ENCODE results near the gene RHBDL3. TPM values are rescaled to one million over a fixed set of nuclear protein-coding genes. Genes with fewer than 3 reads are reported as not detected.
A peak's percentile ranks its signal among the peaks of the same experiment; 100 is the strongest.

The RHBDL3 gene
- total RNA-seq, 5 donors from 2014 or later (not counting 1 experiment from before 2014, with no cell fraction given), result 0.07 TPM; not detected in 4

DNA sequence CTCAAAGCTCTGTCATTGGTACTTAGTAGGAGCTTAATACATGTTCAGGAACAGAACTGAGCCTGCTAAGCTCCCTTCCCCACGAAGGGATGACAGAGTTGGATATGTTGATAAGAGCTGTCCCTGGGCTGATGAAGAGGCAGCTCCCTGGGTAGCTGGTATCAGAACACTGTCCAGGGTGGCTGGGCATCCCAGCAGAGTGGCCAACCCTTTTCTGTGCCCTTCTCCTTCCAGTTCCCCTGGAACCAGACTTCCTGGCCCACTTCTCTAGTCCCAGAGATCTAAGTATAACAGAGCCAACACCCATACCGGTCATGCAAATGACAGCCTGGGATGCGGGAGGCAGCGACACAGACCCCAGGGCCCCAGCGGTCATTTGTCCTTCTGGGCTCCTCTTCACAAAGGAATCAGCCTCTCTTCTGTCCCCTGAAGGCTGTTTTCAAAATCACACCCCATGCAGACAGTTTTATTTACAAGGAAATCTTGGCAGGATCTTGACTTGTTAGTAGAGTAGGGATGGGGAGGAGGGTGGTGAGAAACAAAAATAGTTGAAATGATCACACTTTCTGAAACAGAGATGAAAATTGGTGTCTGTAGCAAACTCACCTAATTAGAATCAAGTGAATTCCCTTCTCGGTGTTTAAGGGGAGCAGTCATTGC is 1.4 kb upstream of the RHBDL3 start:
- Histone ChIP-seq H3K27me3 (replicated peaks in 1 of 2; ENCODE audit: control insufficient read depth in 2 of 2, extremely low read depth in 1 of 2, insufficient read depth in 2 of 2, low read length in 1 of 2) (peaks cover 24 to 60% of the 10 kb centered on the region in 2 experiments), H3K4me3 (ENCODE audit: control insufficient read depth in 1 of 2, extremely low read depth in 1 of 2, low read length in 1 of 2) (no peak overlapping the region), H3K36me3 (ENCODE audit: control insufficient read depth in 2 of 2, extremely low read depth in 1 of 2, insufficient read depth in 1 of 2, low read length in 1 of 2) (no peaks in the 10 kb centered on the region), H3K9me3 (no peaks in the 10 kb centered on the region), H3K27ac (ENCODE audit: low read length) (no peak overlapping the region), H3K4me1 (ENCODE audit: control insufficient read depth in 1 of 2, extremely low read depth in 1 of 2, insufficient read depth in 2 of 2, low read length in 2 of 2) (peaks cover 0 to 23% of the 10 kb centered on the region in 2 experiments)
- Mint-ChIP-seq H3K4me3 (peak overlapping the region; percentile 70 to 80 (median 78)), H3K27ac (no peak overlapping the region), H3K36me3 (no peaks in the 10 kb centered on the region), H3K9me3 (no peaks in the 10 kb centered on the region), H3K4me1 (peaks cover 19 to 23% (median 21%) of the 10 kb centered on the region in 3 donors), H3K27me3 (peaks cover 33 to 51% of the 10 kb centered on the region in 2 donors)
- 78% methylated on average over 6 of the region's 6 CpGs for WGBS (ENCODE audit: insufficient coverage)
- no peak for ATAC-seq (replicated peaks in 1 of 4)
- ChIA-PET POLR2A (interaction anchor here in 1 of 2 donors (0.5 kb wide), 1 partner anchor 137 kb away, joined by 10 read pairs; no protein-coding TSS in a partner anchor), CTCF (no interaction called here)
- no peak for DNase-seq

DNA sequence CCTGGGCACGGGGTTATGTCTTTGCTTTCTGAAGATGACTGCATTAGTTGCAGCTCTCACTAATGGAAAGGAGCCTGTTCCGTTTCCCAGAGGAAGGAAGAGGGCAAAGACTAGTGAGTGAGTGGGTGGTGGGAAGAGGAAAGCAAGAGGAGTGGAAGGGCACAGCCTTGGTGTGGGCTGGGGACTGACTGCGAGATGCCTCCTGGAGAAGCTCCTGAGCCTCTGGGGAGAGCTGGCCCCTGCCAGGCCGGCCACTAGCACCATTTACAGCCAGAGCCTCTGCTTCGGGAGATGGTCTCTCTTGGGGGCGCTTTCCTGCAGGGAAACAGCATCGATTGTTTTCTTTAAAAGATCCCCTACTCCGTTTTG is 825 bp upstream of the RHBDL3 start:
- Mint-ChIP-seq H3K27ac (no peak overlapping the region), H3K4me3 (peak overlapping the region; percentile 78 to 80 (median 78)), H3K4me1 (peaks cover 19 to 23% (median 21%) of the 10 kb centered on the region in 3 donors), H3K9me3 (no peaks in the 10 kb centered on the region), H3K36me3 (no peaks in the 10 kb centered on the region), H3K27me3 (peaks cover 37 to 50% of the 10 kb centered on the region in 2 donors)
- ATAC-seq (replicated peaks in 1 of 4) (no peak), DNase-seq (no peak)
- H3K4me3 ChIP-seq (ENCODE audit: control insufficient read depth in 1 of 2, extremely low read depth in 1 of 2, low read length in 1 of 2), result no peak overlapping the region
- H3K36me3 ChIP-seq (ENCODE audit: control insufficient read depth in 2 of 2, extremely low read depth in 1 of 2, insufficient read depth in 1 of 2, low read length in 1 of 2), result no peaks in the 10 kb centered on the region
- no peak overlapping the region for H3K27ac ChIP-seq (ENCODE audit: low read length)
- CTCF ChIA-PET, result no interaction called here
- POLR2A ChIA-PET, result no interaction called here
- H3K4me1 ChIP-seq (ENCODE audit: control insufficient read depth in 1 of 2, extremely low read depth in 1 of 2, insufficient read depth in 2 of 2, low read length in 2 of 2), result peaks cover 0 to 23% of the 10 kb centered on the region in 2 experiments
- H3K27me3 ChIP-seq (replicated peaks in 1 of 2; ENCODE audit: control insufficient read depth in 2 of 2, extremely low read depth in 1 of 2, insufficient read depth in 2 of 2, low read length in 1 of 2), result peaks cover 24 to 64% of the 10 kb centered on the region in 2 experiments
- no peaks in the 10 kb centered on the region for H3K9me3 ChIP-seq
- 56% methylated on average over 5 of the region's 8 CpGs for WGBS (ENCODE audit: insufficient coverage)

DNA sequence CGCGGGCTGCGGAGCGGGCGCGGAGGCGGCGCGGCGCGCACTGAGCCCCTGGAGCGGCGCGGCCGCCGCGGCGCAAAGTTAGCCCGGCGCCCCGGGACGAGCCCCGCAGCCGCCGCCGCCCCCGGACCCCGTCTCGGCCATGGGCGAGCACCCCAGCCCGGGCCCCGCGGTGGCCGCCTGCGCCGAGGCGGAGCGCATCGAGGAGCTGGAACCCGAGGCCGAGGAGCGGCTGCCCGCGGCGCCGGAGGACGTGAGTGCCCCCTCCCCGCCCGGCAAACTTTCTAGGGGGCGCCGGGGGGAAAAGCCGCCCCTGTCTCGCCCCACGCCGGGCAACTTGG is 388 bp downstream of the RHBDL3 start:
- peaks cover 26 to 69% of the 10 kb centered on the region in 2 experiments for H3K27me3 ChIP-seq (replicated peaks in 1 of 2; ENCODE audit: control insufficient read depth in 2 of 2, extremely low read depth in 1 of 2, insufficient read depth in 2 of 2, low read length in 1 of 2)
- CTCF ChIA-PET, result no interaction called here
- peak; percentile 20 to 32 (median 28) for ATAC-seq (replicated peaks in 1 of 4)

GRCh38 chr17:32266389-32267301 is 1.0 kb downstream of the RHBDL3 start:
- Histone ChIP-seq H3K27me3 (replicated peaks in 1 of 2; ENCODE audit: control insufficient read depth in 2 of 2, extremely low read depth in 1 of 2, insufficient read depth in 2 of 2, low read length in 1 of 2) (peaks cover 26 to 67% of the 10 kb centered on the region in 2 experiments), H3K36me3 (ENCODE audit: control insufficient read depth in 2 of 2, extremely low read depth in 1 of 2, insufficient read depth in 1 of 2, low read length in 1 of 2) (no peaks in the 10 kb centered on the region), H3K4me3 (ENCODE audit: control insufficient read depth in 1 of 2, extremely low read depth in 1 of 2, low read length in 1 of 2) (peak overlapping the region; percentile 48 to 69), H3K4me1 (ENCODE audit: control insufficient read depth in 1 of 2, extremely low read depth in 1 of 2, insufficient read depth in 2 of 2, low read length in 2 of 2) (peaks cover 0 to 23% of the 10 kb centered on the region in 2 experiments), H3K9me3 (no peaks in the 10 kb centered on the region), H3K27ac (ENCODE audit: low read length) (no peak overlapping the region)
- Mint-ChIP-seq H3K27me3 (peaks cover 42 to 63% of the 10 kb centered on the region in 2 donors), H3K4me3 (peak overlapping the region; percentile 72 to 84 (median 79)), H3K4me1 (peaks cover 19 to 23% (median 21%) of the 10 kb centered on the region in 3 donors), H3K9me3 (no peaks in the 10 kb centered on the region), H3K36me3 (no peaks in the 10 kb centered on the region), H3K27ac (no peak overlapping the region)
- ATAC-seq (replicated peaks in 1 of 4), result peak in 3 of 4 experiments; percentile 39 to 54 (median 44)
- ChIA-PET CTCF (no interaction called here), POLR2A (no interaction called here)
- under 1% methylated on average over 48 of the region's 78 CpGs for WGBS (ENCODE audit: insufficient coverage)
- DNase-seq, result peak in 10 of 35 experiments; percentile 6 to 31 (median 11)

More for the DNA sequence above, 388 bp downstream of the RHBDL3 start:
- POLR2A ChIA-PET, result no interaction called here
- H3K36me3 ChIP-seq (ENCODE audit: control insufficient read depth in 2 of 2, extremely low read depth in 1 of 2, insufficient read depth in 1 of 2, low read length in 1 of 2), result no peaks in the 10 kb centered on the region
- no peaks in the 10 kb centered on the region for H3K9me3 ChIP-seq
- peak overlapping the region; percentile 48 to 69 for H3K4me3 ChIP-seq (ENCODE audit: control insufficient read depth in 1 of 2, extremely low read depth in 1 of 2, low read length in 1 of 2)
- Mint-ChIP-seq H3K27ac (no peak overlapping the region), H3K4me1 (peaks cover 19 to 23% (median 21%) of the 10 kb centered on the region in 3 donors), H3K4me3 (no peak overlapping the region), H3K27me3 (peaks cover 42 to 57% of the 10 kb centered on the region in 2 donors), H3K9me3 (no peaks in the 10 kb centered on the region), H3K36me3 (no peaks in the 10 kb centered on the region)
- DNase-seq, result no peak
- peaks cover 0 to 23% of the 10 kb centered on the region in 2 experiments for H3K4me1 ChIP-seq (ENCODE audit: control insufficient read depth in 1 of 2, extremely low read depth in 1 of 2, insufficient read depth in 2 of 2, low read length in 2 of 2)
- under 1% methylated on average over 55 of the region's 55 CpGs for WGBS (ENCODE audit: insufficient coverage)
- no peak overlapping the region for H3K27ac ChIP-seq (ENCODE audit: low read length)

GRCh38 chr17:32267690-32268205 is 2.1 kb downstream of the RHBDL3 start:
- H3K9me3 ChIP-seq, result no peaks in the 10 kb centered on the region
- peaks cover 26 to 65% of the 10 kb centered on the region in 2 experiments for H3K27me3 ChIP-seq (replicated peaks in 1 of 2; ENCODE audit: control insufficient read depth in 2 of 2, extremely low read depth in 1 of 2, insufficient read depth in 2 of 2, low read length in 1 of 2)
- Mint-ChIP-seq H3K27ac (peak overlapping the region in 1 of 2 donors; percentile 51), H3K36me3 (no peaks in the 10 kb centered on the region), H3K4me1 (peaks cover 19 to 23% (median 21%) of the 10 kb centered on the region in 3 donors), H3K27me3 (peaks cover 36 to 71% of the 10 kb centered on the region in 2 donors), H3K4me3 (peak overlapping the region; percentile 66 to 84 (median 80)), H3K9me3 (no peaks in the 10 kb centered on the region)
- DNase-seq (peak in 2 of 35 experiments; percentile 17 to 27), ATAC-seq (replicated peaks in 1 of 4) (peak in 2 of 4 experiments; percentile 10 to 41)
- no peak overlapping the region for H3K27ac ChIP-seq (ENCODE audit: low read length)
- H3K4me3 ChIP-seq (ENCODE audit: control insufficient read depth in 1 of 2, extremely low read depth in 1 of 2, low read length in 1 of 2), result peak overlapping the region in 1 of 2 donors; percentile 41
- POLR2A ChIA-PET, result no interaction called here
- no CpG with 5 or more reads among the region's 10 CpGs for WGBS (ENCODE audit: insufficient coverage)
- CTCF ChIA-PET, result no interaction called here
- peaks cover 0 to 23% of the 10 kb centered on the region in 2 experiments for H3K4me1 ChIP-seq (ENCODE audit: control insufficient read depth in 1 of 2, extremely low read depth in 1 of 2, insufficient read depth in 2 of 2, low read length in 2 of 2)
- no peaks in the 10 kb centered on the region for H3K36me3 ChIP-seq (ENCODE audit: control insufficient read depth in 2 of 2, extremely low read depth in 1 of 2, insufficient read depth in 1 of 2, low read length in 1 of 2)

DNA sequence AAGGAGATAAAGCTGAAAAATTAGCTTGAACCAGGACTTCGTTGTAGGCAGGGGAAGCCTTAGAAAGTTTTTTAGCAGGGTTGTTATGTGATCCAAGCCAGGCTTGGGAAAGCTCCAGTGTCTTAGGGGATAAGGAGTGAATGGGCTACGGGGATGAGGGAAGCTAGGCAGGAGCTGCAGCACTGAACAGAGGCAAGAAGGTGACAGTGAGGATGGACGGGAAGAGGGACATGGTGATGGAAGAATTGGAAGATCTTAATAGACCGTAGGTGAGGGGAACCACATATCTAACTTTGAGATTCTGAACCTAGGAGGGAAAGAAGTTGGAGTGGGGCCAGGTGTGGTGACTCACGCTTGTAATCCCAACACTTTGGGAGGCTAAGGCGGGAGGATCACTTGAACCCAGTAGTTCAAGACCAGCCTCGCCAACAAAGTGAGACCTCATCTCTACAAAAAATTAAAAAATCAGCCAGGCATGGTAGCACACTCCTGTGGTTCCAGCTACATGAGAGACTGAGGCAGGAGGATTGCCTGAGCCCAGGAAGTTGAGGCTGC is 3.2 kb downstream of the RHBDL3 start:
- DNase-seq (no peak), ATAC-seq (replicated peaks in 1 of 4) (no peak)
- no peaks in the 10 kb centered on the region for H3K36me3 ChIP-seq (ENCODE audit: control insufficient read depth in 2 of 2, extremely low read depth in 1 of 2, insufficient read depth in 1 of 2, low read length in 1 of 2)
- H3K9me3 ChIP-seq, result no peaks in the 10 kb centered on the region
- Mint-ChIP-seq H3K27me3 (peaks cover 36 to 69% of the 10 kb centered on the region in 2 donors), H3K27ac (no peak overlapping the region), H3K9me3 (no peaks in the 10 kb centered on the region), H3K4me3 (no peak overlapping the region), H3K36me3 (no peaks in the 10 kb centered on the region), H3K4me1 (peaks cover 19 to 23% (median 21%) of the 10 kb centered on the region in 3 donors)
- no peak overlapping the region for H3K4me3 ChIP-seq (ENCODE audit: control insufficient read depth in 1 of 2, extremely low read depth in 1 of 2, low read length in 1 of 2)
- POLR2A ChIA-PET, result no interaction called here
- H3K27ac ChIP-seq (ENCODE audit: low read length), result no peak overlapping the region
- peaks cover 22 to 69% of the 10 kb centered on the region in 2 experiments for H3K27me3 ChIP-seq (replicated peaks in 1 of 2; ENCODE audit: control insufficient read depth in 2 of 2, extremely low read depth in 1 of 2, insufficient read depth in 2 of 2, low read length in 1 of 2)
- WGBS (ENCODE audit: insufficient coverage), result 95% methylated on average over 4 of the region's 7 CpGs
- CTCF ChIA-PET, result no interaction called here
- peaks cover 0 to 23% of the 10 kb centered on the region in 2 experiments for H3K4me1 ChIP-seq (ENCODE audit: control insufficient read depth in 1 of 2, extremely low read depth in 1 of 2, insufficient read depth in 2 of 2, low read length in 2 of 2)
